Measurements from ENCODE around the gene GSDMA. TPM values are rescaled to one million over a fixed set of nuclear protein-coding genes. Genes with fewer than 3 reads are reported as not detected.

GSDMA gene
- total and polyA plus RNA-seq, 10 of the 15 experiments (the other 5 are each of a cell fraction or from before 2014, with no cell fraction given), result 0.04 to 0.11 TPM; not detected in 8

DNA sequence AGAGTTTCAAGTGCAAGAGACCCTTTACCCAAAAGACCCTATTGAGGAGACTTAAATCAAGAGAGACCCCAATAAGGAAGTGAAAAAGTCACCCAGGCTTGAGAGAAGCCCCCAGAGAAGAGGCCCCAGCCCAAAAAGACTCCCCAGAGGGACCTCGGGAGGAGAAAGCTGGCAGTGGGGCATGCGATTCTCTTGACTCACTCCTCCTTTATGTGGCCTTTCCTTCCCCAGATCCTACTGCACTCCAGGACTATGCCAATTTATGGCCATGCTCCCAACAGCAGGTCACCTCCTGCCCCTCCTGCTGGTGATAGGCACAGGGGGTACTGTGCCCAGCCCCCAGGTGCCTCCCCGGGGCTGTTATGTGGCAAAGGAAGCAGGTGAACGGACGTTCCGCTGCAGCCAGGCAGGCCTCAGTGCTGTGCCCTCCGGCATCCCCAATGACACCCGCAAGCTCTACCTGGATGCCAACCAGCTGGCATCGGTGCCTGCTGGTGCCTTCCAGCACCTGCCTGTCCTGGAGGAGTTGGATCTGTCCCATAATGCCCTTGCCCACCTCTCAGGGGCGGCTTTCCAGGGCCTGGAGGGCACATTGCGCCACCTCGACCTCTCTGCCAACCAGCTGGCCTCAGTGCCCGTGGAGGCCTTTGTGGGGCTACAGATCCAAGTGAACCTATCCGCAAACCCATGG is 19.0 kb upstream of the GSDMA start:
- POLR2A ChIA-PET, result interaction anchor here (0.6 kb wide), 1 partner anchor 445 kb away, joined by 3 read pairs; no protein-coding TSS in a partner anchor
- in situ Hi-C loops (cut with MboI), result no loop called here

More for the DNA sequence above, 19.0 kb upstream of the GSDMA start:
- no peak overlapping the region for H3K27ac ChIP-seq (ENCODE audit: control insufficient read depth, insufficient read depth)
- TF ChIP-seq GATAD2B (conservative IDR thresholded peaks at IDR 0.05; ENCODE audit: low read depth), result no peak
- TF ChIP-seq, protein P1, sequence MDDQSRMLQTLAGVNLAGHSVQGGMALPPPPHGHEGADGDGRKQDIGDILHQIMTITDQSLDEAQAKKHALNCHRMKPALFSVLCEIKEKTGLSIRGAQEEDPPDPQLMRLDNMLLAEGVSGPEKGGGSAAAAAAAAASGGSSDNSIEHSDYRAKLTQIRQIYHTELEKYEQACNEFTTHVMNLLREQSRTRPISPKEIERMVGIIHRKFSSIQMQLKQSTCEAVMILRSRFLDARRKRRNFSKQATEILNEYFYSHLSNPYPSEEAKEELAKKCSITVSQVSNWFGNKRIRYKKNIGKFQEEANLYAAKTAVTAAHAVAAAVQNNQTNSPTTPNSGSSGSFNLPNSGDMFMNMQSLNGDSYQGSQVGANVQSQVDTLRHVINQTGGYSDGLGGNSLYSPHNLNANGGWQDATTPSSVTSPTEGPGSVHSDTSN (IDR thresholded peaks at IDR 0.05; ENCODE audit: insufficient replicate concordance, low read depth, low read length), result no peak
- TF ChIP-seq, protein P2, sequence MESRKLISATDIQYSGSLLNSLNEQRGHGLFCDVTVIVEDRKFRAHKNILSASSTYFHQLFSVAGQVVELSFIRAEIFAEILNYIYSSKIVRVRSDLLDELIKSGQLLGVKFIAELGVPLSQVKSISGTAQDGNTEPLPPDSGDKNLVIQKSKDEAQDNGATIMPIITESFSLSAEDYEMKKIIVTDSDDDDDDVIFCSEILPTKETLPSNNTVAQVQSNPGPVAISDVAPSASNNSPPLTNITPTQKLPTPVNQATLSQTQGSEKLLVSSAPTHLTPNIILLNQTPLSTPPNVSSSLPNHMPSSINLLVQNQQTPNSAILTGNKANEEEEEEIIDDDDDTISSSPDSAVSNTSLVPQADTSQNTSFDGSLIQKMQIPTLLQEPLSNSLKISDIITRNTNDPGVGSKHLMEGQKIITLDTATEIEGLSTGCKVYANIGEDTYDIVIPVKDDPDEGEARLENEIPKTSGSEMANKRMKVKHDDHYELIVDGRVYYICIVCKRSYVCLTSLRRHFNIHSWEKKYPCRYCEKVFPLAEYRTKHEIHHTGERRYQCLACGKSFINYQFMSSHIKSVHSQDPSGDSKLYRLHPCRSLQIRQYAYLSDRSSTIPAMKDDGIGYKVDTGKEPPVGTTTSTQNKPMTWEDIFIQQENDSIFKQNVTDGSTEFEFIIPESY (IDR thresholded peaks at IDR 0.05), result no peak
- TF ChIP-seq, protein P3, sequence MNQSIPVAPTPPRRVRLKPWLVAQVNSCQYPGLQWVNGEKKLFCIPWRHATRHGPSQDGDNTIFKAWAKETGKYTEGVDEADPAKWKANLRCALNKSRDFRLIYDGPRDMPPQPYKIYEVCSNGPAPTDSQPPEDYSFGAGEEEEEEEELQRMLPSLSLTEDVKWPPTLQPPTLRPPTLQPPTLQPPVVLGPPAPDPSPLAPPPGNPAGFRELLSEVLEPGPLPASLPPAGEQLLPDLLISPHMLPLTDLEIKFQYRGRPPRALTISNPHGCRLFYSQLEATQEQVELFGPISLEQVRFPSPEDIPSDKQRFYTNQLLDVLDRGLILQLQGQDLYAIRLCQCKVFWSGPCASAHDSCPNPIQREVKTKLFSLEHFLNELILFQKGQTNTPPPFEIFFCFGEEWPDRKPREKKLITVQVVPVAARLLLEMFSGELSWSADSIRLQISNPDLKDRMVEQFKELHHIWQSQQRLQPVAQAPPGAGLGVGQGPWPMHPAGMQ (IDR thresholded peaks at IDR 0.05; ENCODE audit: borderline replicate concordance), result no peak
- no peak for TF ChIP-seq RB1 (IDR thresholded peaks at IDR 0.05; ENCODE audit: borderline replicate concordance)
- no peak for TF ChIP-seq NFIC (IDR thresholded peaks at IDR 0.05; ENCODE audit: low read depth, low read length)
- TF ChIP-seq SUPT20H (IDR thresholded peaks at IDR 0.05; ENCODE audit: borderline replicate concordance, control insufficient read depth, low read depth, low read length), result no peak
- no peak for TF ChIP-seq ESRRA (IDR thresholded peaks at IDR 0.05; ENCODE audit: low read length)
- no peak for TF ChIP-seq DPF2 (IDR thresholded peaks at IDR 0.05)
- no peak for TF ChIP-seq ZZZ3 (IDR thresholded peaks at IDR 0.05; ENCODE audit: control insufficient read depth, insufficient read length, low read depth)
- TF ChIP-seq MTA2 (IDR thresholded peaks at IDR 0.05; ENCODE audit: low read depth), result no peak
- TF ChIP-seq, protein P4, sequence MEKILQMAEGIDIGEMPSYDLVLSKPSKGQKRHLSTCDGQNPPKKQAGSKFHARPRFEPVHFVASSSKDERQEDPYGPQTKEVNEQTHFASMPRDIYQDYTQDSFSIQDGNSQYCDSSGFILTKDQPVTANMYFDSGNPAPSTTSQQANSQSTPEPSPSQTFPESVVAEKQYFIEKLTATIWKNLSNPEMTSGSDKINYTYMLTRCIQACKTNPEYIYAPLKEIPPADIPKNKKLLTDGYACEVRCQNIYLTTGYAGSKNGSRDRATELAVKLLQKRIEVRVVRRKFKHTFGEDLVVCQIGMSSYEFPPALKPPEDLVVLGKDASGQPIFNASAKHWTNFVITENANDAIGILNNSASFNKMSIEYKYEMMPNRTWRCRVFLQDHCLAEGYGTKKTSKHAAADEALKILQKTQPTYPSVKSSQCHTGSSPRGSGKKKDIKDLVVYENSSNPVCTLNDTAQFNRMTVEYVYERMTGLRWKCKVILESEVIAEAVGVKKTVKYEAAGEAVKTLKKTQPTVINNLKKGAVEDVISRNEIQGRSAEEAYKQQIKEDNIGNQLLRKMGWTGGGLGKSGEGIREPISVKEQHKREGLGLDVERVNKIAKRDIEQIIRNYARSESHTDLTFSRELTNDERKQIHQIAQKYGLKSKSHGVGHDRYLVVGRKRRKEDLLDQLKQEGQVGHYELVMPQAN (conservative IDR thresholded peaks at IDR 0.05), result no peak
- TF ChIP-seq, protein P5, sequence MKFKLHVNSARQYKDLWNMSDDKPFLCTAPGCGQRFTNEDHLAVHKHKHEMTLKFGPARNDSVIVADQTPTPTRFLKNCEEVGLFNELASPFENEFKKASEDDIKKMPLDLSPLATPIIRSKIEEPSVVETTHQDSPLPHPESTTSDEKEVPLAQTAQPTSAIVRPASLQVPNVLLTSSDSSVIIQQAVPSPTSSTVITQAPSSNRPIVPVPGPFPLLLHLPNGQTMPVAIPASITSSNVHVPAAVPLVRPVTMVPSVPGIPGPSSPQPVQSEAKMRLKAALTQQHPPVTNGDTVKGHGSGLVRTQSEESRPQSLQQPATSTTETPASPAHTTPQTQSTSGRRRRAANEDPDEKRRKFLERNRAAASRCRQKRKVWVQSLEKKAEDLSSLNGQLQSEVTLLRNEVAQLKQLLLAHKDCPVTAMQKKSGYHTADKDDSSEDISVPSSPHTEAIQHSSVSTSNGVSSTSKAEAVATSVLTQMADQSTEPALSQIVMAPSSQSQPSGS (IDR thresholded peaks at IDR 0.05; ENCODE audit: low read length), result no peak
- H3K79me2 ChIP-seq (ENCODE audit: control insufficient read depth, insufficient read depth, low read length), result no peaks in the 10 kb centered on the region
- WGBS (ENCODE audit: insufficient coverage, insufficient replicate concordance, low lambda C conversion rate, missing lambda C conversion rate), result 76% methylated on average over 14 of the region's 14 CpGs
- ChIA-PET SMC1A (ENCODE audit: uncharacterized antibody, unreplicated experiment) (no interaction called here), RAD21 (ENCODE audit: unreplicated experiment) (no interaction called here), CTCF (no interaction called here)
- no peak overlapping the region for H3K4me2 ChIP-seq (ENCODE audit: control insufficient read depth, insufficient read depth)
- no peaks in the 10 kb centered on the region for H4K20me1 ChIP-seq (ENCODE audit: control insufficient read depth, insufficient read depth)
- peaks cover 12% of the 10 kb centered on the region for H3K4me1 ChIP-seq (ENCODE audit: control insufficient read depth, insufficient read depth, low read length)
- H3K4me3 ChIP-seq, result no peak overlapping the region
- H3K9me3 ChIP-seq (replicated peaks; ENCODE audit: control insufficient read depth, insufficient read depth, low read length), result no peaks in the 10 kb centered on the region
- H3K9ac ChIP-seq (ENCODE audit: control insufficient read depth, insufficient read depth, low read length), result no peak overlapping the region
- FAIRE-seq (no peak), ATAC-seq (no peak), DNase-seq (ENCODE audit: low read depth, low spot score) (no peak)
- BruUV-seq (replicated peaks), result no TSS peak
- intact Hi-C loops (cut with micrococcal nuclease; ENCODE audit: unreplicated experiment), result no loop called here
- H3K36me3 ChIP-seq (ENCODE audit: control insufficient read depth in 2 of 2, insufficient read depth in 2 of 2, low read length in 1 of 2), result no peaks in the 10 kb centered on the region
- H3K27me3 ChIP-seq (replicated peaks in 1 of 2; ENCODE audit: control insufficient read depth in 2 of 2, insufficient read depth in 2 of 2, low read length in 1 of 2), result no peaks in the 10 kb centered on the region
- H2AFZ ChIP-seq (ENCODE audit: control insufficient read depth, low read depth, low read length), result no peak overlapping the region

Measured in GM12878 (cell line).